Stimulated activated naive CD8-positive, alpha-beta T cell treated with anti-CD3 and anti-CD28 coated beads, Interleukin-15, Interleukin-2, amounts not matched to agents 100 U/mL and 50 U/mL, for 24 hours (primary cell): ENCODE measurements around the gene GPRC5A.

ENCODE experiments used
- ATAC-seq: fragments of 150-1000 bp; cut with Tn5 transposase; one replicate; pipeline ENCODE4 v1.10.0; 2021
- DNase-seq: peaks from one replicate; pipeline ENCODE4 v3.0.0; 2021

GPRC5A gene

GRCh38 chr12:12909995-12910420 lies 18.6 kb downstream of the GPRC5A start:
- DNase-seq (no peak), ATAC-seq (no peak)

DNA sequence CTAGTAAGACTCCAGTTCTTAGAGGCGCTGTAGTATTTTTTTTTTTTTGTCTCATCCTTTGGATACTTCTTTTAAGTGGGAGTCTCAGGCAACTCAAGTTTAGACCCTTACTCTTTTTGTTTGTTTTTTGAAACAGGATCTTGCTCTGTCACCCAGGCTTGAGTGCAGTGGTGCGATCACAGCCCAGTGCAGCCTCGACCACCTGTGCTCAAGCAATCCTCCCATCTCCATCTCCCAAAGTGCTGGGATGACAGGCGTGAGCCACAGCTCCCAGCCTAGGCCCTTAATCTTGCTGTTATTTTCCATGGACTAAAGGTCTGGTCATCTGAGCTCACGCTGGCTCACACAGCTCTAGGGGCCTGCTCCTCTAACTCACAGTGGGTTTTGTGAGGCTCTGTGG lies 21.3 kb downstream of the GPRC5A start:
- DNase-seq: no peak
- ATAC-seq: no peak

GRCh38 chr12:12915656-12916055 lies 24.3 kb downstream of the GPRC5A start:
- no peak for ATAC-seq

GRCh38 chr12:12916135-12916944 lies 25.0 kb downstream of the GPRC5A start:
- ATAC-seq: peak; percentile 95
- peak; percentile 85 for DNase-seq

More at GRCh38 chr12:12915656-12916055, 24.3 kb downstream of the GPRC5A start:
- DNase-seq: no peak

DNA sequence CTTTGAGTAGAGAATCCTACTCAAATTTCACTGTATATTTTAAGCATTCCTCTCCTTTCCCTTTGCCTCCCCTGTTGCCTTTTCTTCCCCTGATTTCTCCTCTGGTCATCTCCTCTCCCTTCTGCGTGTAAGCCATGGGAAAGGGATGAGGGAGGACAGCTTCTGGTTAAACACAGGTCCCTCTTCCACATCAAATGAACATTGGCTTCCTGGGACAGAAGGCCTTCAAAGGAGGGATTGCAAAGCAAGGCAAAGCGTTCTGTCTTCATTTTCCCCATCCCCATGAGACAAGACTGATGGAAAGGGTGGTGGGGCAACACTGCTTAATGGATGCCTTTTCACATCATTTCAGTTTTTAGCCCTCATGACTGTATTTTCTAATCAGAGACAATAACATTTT lies 26.2 kb downstream of the GPRC5A start:
- ATAC-seq (no peak), DNase-seq (no peak)

DNA sequence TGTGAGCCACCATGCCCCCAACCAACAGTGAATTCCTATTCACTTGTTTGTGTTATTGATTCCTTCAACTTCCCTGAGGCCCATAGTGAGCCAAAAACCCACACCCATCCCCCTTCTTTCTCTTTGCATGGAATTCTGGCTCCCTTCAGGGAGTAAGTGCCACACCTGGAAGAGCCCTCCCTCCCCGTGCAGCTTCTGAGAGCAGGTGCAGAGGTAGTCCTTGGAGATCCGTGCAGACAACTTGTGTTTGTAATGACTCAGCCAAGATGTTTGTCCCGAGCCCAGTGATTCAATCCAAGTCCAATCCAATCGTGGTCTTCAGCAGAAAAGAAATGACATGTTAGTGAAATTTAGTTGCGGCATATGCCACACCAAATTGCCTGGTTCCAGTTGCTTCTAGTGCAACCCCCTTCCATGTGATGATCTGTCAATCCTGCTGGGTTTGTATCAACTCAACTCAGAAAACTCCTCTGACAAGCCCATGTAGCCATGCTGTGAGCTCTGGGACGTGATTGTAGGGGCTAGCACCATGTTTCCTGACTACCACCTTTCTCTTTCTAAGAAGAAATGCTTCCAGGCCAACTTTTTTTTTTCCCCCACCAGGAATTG lies 27.5 kb downstream of the GPRC5A start:
- ATAC-seq (no peak), DNase-seq (no peak)

DNA sequence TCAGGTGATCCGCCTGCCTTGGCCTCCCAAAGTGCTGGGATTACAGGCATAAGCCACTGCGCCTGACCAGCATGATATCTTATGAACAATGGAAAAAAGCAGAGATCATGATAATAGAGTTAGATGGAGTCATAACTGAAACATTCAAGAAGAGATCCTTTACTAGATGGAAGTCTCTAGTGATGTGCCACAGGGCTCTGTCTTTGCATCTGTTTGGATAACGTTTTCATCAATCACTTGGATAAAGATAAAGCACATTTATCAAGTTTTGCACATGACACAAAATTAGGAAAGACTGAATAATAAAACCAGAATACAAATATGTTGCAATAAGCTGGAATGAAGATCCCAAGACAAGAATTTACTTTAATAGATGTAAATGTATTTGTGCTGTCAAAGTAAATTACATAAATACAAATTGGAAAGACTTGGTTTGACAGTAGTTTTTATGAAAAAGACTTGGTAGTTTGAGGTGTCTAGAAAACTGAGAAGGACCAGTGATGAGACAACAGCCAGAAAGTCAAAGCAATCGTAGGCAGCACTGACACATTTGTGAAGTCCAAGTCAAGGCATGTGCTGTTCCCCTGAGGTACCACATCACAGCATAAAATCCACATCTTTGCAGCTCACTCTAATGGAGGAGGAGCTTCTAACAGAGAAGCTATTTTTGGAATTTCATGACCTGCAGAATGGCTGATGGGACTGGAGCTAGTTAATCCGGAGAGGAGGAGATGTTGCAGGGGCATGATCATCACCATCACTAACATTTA lies 28.5 kb downstream of the GPRC5A start:
- no peak for DNase-seq

GRCh38 chr12:12922191-12922616 lies 30.8 kb downstream of the GPRC5A start:
- DNase-seq (no peak), ATAC-seq (no peak)

More for the DNA sequence above, 28.5 kb downstream of the GPRC5A start:
- ATAC-seq: no peak

DNA sequence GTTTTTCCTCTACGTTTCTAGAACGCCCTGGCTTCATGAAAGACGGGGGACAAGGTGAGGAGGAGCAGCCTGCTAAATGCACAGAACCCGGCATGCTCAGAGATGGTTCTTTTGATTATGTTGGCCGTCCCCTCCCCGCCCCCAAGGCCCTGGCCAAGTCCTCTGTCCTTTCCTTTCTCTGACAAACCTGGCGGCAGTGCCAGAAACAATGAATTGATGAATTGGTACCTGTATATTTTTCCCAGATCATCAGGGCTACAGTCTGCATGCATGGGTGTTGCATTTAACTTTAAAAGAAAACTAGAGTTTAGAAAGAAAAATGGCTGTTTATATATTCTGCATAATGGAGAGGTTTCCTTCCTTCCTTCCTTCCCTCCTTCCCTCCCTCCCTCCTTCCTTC lies 31.6 kb downstream of the GPRC5A start:
- no peak for DNase-seq
- no peak for ATAC-seq

DNA sequence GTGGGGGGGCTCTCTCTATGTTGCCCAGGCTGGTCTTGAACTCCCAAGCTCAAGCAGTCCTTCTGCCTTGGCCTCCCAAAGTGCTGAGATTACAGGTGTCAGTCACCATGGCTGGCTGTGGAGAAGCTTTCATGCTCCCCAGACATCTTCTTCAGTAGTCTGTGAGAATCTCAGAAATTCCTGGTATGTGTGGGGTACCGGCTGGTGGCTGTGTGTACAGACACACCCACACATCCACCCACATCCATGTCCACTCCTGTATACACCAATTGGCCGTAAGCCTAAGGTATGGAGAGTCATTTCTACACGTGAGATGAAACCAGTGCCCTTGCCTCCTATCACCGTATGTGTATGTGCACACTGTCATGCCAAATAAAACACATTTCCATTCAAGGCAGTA lies 32.8 kb downstream of the GPRC5A start:
- ATAC-seq: no peak
- DNase-seq: no peak

DNA sequence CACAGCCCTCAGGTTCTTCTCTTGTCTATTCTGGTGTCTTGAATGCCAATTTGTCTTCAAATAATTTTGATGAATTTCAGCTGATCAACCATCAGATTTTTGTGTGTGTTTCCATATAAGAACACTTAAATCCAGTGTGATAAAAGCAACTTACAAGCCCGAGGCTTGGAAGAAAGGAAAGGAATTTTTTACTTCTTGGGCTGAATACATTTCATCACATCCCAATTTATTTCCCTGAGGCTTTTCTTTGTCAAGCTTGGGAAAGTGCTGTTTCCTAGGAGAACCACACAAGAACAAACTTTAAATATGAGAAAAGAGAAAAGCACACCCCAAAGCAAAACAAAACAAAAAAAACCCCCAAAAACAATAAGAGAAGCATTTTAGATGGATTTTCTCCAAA lies 34.0 kb downstream of the GPRC5A start:
- DNase-seq (no peak), ATAC-seq (no peak)

- DNase-seq (no peak), ATAC-seq (no peak)
These were observed 35.3 kb downstream of the GPRC5A start for GRCh38 chr12:12926571-12927071.

DNA sequence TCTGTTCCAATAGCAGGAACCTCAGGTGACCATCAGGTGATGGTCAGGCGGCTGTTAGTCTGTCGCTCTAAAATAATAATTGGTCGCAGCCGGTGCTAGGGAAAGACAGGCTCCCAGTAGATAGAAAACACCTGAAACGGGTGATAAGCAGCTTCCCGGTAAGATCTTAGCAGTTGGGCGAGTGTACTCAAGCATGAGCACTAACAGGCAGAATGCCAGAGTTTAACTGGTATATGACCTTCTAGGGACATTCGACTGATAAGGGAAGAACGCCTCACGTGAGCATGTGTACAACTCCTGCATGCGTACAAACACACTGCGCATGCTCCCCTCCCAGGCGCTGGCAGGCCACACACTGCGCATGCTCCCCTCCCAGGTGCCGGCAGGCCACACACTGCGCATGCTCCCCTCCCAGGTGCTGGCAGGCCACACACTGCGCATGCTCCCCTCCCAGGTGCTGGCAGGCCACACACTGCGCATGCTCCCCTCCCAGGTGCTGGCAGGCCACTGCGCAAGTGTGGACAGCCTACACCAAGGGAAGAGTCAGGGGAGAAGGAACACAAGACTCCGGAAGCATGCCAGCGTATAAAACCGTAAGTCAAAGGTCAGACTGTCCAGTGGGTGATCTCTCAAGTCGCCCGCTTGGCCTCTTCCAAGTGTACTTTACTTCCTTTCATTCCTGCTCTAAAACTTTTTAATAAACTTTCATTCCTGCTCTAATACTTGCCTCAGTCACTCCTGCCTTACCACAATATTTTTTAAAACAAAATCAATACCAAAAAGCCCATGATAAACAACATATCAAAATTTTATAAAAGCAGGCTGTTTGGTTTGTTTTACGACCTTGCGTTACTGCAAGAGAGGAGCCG lies 36.1 kb downstream of the GPRC5A start:
- ATAC-seq (peak; percentile 46), DNase-seq (peak; percentile 47)

GRCh38 chr12:12929696-12930095 lies 38.3 kb downstream of the GPRC5A start:
- ATAC-seq: no peak
- DNase-seq: no peak

GRCh38 chr12:12930633-12931219 lies 39.4 kb downstream of the GPRC5A start:
- no peak for DNase-seq
- ATAC-seq: no peak

GRCh38 chr12:12933742-12934141 lies 42.4 kb downstream of the GPRC5A start:
- ATAC-seq (no peak), DNase-seq (no peak)

DNA sequence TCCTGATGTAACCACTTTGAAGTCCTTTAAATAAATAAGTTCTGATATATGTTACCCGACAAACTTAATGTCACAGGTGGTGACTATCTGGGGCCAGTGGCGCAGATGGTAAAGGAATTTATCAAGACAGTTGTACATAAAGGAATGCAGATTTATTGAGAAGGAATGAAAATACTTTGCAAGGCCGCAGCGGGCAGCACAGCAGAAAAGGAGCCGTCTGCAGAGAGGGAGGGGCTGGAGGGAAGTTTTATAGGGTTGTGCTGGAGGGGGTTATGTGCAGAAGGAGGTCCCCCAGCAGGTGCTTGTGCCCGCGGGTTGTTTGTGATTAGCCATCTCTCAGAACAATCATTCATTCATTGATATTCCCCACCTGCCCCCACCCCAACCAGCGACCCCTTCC lies 43.2 kb downstream of the GPRC5A start:
- ATAC-seq (no peak), DNase-seq (no peak)

GRCh38 chr12:12936983-12937491 lies 45.7 kb downstream of the GPRC5A start:
- DNase-seq: no peak
- ATAC-seq: no peak

DNA sequence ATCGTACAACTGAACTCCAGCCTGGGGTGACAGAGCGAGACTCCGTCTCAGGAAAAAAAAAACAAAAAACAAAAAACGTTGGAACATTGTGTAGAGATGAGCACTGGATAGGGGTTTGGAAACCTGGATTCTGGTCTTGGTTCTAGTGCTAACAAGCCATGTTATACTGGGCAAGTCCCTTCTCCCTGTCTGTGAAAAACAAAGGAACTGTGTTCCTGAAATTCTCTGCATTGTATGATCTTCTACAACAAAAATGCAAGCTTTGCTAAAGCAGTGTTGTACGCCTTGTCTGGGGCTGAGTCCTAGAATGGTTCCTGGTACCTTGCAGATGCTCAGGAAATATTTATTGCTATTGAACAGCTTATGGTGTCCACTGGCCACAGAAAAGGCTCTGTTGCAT lies 47.2 kb downstream of the GPRC5A start:
- ATAC-seq: no peak

DNA sequence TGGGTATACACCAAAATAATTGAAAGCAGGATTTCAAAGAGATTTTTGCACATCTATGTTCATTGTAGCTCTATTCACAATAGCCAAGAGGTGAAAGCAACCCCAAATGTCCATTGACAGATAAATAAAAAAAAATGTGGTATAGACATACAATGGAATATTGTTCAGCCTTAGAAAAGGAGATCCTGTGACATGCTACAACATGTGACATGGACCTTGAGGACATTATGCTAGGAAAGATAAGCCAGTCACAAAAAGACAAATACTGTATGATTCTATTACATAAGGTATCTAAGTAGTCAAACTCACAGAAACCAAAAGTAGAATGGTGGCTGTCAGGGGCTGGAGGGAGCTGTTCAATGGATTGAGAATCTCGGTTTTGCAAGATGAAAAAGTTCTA lies 48.5 kb downstream of the GPRC5A start:
- DNase-seq (no peak), ATAC-seq (no peak)

More for the DNA sequence above, 47.2 kb downstream of the GPRC5A start:
- no peak for DNase-seq
